ENCODE measurements around the gene POLN.

Gene POLN

DNA sequence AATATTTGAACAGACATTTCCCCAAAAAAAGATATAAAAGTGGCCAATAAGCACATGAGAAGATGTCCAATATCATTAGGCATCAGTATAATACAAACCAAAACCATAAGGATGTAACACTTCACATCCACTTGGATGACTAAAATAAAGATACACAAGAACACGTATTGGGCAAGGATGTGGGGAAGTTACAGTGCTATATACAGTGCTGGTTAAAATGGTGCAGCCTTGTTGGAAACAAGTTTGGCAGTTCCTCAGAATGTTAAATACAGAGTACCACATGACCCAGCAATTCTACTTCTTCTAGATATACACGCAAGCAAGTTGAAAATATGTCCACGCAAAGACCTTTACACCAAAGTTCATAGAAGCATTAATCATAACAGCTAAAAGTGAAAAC is 58.9 kb downstream of the POLN start:
- CTCF ChIA-PET = interaction anchor here (1.0 kb wide), 1 partner anchor 19 kb away, joined by 4 read pairs; no protein-coding TSS in a partner anchor
- no peak for DNase-seq (ENCODE audit: extremely low spot score)
- POLR2A ChIA-PET = no interaction called here

DNA sequence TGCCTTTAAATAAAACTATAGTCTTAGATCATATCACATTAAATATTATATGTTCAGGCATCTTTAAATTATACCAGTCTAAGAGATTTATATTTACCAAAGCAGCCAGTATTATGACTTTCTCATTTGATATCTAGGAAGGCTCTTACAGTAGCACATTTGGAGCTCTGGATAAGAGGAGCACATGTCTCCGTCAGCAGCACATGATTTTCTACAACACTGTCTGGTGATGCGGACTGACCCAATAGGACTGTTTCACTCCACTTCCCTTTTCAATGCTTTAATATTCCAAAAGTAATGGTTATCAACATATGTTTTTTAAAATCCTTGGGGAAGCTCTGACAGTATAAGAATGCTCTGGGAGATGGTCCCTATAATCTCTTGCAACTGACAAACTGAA is 61.5 kb downstream of the POLN start:
- DNase-seq (ENCODE audit: extremely low spot score) = no peak
- ChIA-PET POLR2A (no interaction called here), CTCF (no interaction called here)
- TF ChIP-seq, protein P1, sequence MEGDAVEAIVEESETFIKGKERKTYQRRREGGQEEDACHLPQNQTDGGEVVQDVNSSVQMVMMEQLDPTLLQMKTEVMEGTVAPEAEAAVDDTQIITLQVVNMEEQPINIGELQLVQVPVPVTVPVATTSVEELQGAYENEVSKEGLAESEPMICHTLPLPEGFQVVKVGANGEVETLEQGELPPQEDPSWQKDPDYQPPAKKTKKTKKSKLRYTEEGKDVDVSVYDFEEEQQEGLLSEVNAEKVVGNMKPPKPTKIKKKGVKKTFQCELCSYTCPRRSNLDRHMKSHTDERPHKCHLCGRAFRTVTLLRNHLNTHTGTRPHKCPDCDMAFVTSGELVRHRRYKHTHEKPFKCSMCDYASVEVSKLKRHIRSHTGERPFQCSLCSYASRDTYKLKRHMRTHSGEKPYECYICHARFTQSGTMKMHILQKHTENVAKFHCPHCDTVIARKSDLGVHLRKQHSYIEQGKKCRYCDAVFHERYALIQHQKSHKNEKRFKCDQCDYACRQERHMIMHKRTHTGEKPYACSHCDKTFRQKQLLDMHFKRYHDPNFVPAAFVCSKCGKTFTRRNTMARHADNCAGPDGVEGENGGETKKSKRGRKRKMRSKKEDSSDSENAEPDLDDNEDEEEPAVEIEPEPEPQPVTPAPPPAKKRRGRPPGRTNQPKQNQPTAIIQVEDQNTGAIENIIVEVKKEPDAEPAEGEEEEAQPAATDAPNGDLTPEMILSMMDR (IDR thresholded peaks at IDR 0.05; ENCODE audit: control extremely low read depth, extremely low read depth, low read depth, missing control alignments) = no peak

More for the DNA sequence above, 58.9 kb downstream of the POLN start:
- TF ChIP-seq, protein P1 (IDR thresholded peaks at IDR 0.05; ENCODE audit: control extremely low read depth, extremely low read depth, low read depth, missing control alignments) = no peak

DNA sequence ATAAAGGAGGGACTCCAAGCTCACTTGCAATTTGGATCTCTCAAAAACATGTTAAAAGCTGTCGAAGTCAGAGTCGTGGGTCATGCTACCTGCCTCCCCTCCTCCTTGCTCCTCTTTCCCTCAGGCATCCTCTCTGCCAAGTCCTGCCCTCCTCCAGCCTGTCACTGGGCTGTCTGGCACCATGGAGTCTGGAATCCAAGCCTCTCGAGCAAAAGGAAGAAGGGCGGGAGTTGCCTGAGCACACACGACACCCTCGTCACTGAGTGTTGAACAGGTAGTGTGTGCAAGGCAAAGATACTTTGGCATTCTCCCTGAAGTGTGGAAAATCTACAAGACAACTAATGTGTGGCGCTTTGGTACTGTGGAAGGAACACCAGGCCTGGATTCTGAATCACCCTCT is 62.2 kb downstream of the POLN start:
- TF ChIP-seq, protein P1 (IDR thresholded peaks at IDR 0.05; ENCODE audit: control extremely low read depth, extremely low read depth, low read depth, missing control alignments) = no peak
- POLR2A ChIA-PET = no interaction called here
- DNase-seq (ENCODE audit: extremely low spot score) = no peak
- CTCF ChIA-PET = no interaction called here

DNA sequence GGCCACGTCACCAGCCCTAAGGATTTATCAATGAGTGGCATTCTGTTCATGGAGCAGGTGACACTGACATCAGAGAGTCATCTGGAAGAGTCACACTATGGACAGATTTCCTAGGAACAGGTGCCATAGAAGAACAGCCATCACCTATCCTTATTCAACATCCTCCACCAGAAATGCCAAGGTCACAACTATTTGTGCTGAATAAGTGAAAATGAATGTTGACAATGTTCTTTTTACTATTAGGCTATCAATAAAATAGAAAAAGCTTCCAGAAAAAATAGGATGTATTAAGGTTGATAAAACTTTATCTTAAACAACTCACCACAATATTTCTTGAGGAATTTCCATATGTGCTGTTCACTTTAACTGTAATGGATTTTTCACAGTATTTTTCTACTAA is 62.9 kb downstream of the POLN start:
- DNase-seq (ENCODE audit: extremely low spot score) = no peak
- CTCF ChIA-PET = no interaction called here
- POLR2A ChIA-PET = no interaction called here
- TF ChIP-seq, protein P1 (IDR thresholded peaks at IDR 0.05; ENCODE audit: control extremely low read depth, extremely low read depth, low read depth, missing control alignments) = no peak

DNA sequence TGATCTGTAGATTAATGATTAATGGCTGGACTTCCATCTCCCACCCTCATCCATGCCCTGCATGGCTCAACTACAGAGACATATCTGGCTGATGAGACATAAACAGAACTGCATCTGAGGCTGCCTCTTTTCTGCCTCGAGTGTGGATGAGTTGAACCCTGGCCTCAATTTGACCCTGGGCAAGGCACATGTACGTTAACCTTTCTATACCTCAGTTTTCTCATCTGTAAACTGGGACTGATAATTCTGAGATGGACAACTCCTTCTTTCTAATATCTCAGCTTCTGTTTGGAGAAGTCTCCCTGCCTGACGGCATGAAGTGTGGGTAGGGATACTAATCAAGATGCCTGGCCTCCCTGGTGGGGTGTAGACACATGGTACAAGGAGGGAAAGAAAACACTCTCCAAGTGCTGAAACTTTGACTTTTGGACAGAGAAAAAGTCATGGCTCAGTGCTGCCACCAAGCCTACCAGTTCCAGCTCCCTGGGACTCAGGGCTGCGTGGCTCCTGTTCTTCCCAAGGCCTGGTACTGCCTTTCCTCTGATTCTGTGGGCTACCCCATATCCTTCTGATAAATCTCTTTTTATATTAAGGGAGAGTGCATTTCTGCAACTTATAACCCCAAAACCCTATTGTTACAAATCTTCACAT is 64.4 kb downstream of the POLN start:
- no peak for DNase-seq (ENCODE audit: extremely low spot score)
- TF ChIP-seq, protein P1 (IDR thresholded peaks at IDR 0.05; ENCODE audit: control extremely low read depth, extremely low read depth, low read depth, missing control alignments) = no peak
- ChIA-PET CTCF (interaction anchor here (1.0 to 1.2 kb wide), 2 partner anchors 31 to 43 kb away, joined by 4 read pairs; no protein-coding TSS in a partner anchor), POLR2A (no interaction called here)

DNA sequence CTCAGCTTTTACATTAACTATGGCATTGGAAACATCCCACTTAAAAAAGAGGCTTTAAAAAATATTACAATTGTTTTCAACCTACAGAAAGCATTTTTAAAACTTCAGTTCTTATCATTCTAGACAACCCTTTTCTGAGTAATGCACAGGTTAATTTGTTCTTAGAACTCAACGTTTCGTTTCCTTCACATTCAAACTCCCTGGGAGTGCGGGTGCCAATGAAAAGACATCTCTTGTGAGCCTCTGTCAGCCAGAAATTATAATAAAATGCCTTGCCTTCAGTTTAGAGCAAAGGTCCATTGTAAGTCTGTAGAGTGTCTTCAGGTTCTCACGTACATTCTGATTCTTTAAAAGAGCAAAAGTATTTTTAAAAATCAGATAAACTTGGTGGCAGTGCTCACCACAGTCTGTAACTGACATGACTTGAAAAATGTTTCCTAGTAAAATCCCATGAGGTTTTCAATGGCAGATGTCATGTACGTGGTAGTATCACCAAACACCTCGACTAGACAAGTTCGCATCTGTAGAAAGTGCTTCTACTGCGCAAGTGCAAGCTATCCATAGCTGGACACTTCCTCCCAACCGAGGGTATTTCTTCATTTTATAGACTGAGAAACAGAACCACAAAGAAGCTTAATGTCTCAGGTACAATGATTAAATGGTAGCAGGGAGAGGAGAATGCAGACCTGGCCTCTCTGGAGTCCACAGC is 65.8 kb downstream of the POLN start:
- TF ChIP-seq, protein P1 (IDR thresholded peaks at IDR 0.05; ENCODE audit: control extremely low read depth, extremely low read depth, low read depth, missing control alignments) = no peak
- POLR2A ChIA-PET = no interaction called here
- CTCF ChIA-PET = interaction anchor here (1.5 kb wide), 1 partner anchor 9 kb away, joined by 3 read pairs; no protein-coding TSS in a partner anchor
- no peak for DNase-seq (ENCODE audit: extremely low spot score)
